Urinary bladder (tissue), 4 donors: Measurements from ENCODE around the gene FTCD. TPM values are rescaled to one million over a fixed set of nuclear protein-coding genes. Genes with fewer than 3 reads are reported as not detected.
"Not testable (repeated sequence)": the region's sequence is repeated elsewhere in the genome, so short reads cannot be mapped to it uniquely, and the experiment has no call there.

Experiments used
- DNase-seq: peaks from one replicate; pipeline ENCODE4 v3.0.0-alpha.2; 2015; ENCODE audit errors: extremely low spot score
- H3K27ac ChIP-seq: one replicate; pipeline ENCODE4 v1.5.1; 2013; ENCODE audit warnings: low read depth, mild to moderate bottlenecking, moderate library complexity
- H3K36me3 ChIP-seq: one replicate; pipeline ENCODE4 v1.6.1; 2013; ENCODE audit warnings: mild to moderate bottlenecking, moderate library complexity; ENCODE audit not compliant: insufficient read depth
- H3K4me1 ChIP-seq: one replicate; pipeline ENCODE4 v1.6.1; 2013; ENCODE audit warnings: mild to moderate bottlenecking, moderate library complexity; ENCODE audit not compliant: insufficient read depth
- H3K4me3 ChIP-seq: one replicate; pipeline ENCODE4 v1.5.1; 2013; ENCODE audit warnings: low read depth, low read length
- WGBS: extraction: QIAGEN DNeasy Blood & Tissue Kit; methylation state at CpG from one replicate; pipeline ENCODE4 v1.1.7; 2013; 5-methylcytosine and 5-hydroxymethylcytosine counted together
- polyA plus RNA-seq: library from polyadenylated mRNA; stranded (reverse); fragments of 200-250 nt; gene quantifications from one replicate; pipeline ENCODE4 v1.2.3, GENCODE V29; 2013
- total RNA-seq: library from RNA; depleted of rRNA; stranded (reverse); fragments of >200 nt; gene quantifications from one replicate; pipeline ENCODE4 v1.2.3, GENCODE V29; 2014
- donor health status: healthy with polysubstance abuse.
- donor health status: healthy.

FTCD gene
- total RNA-seq, result 0.48 TPM
- polyA plus RNA-seq, result 0.75 TPM

DNA sequence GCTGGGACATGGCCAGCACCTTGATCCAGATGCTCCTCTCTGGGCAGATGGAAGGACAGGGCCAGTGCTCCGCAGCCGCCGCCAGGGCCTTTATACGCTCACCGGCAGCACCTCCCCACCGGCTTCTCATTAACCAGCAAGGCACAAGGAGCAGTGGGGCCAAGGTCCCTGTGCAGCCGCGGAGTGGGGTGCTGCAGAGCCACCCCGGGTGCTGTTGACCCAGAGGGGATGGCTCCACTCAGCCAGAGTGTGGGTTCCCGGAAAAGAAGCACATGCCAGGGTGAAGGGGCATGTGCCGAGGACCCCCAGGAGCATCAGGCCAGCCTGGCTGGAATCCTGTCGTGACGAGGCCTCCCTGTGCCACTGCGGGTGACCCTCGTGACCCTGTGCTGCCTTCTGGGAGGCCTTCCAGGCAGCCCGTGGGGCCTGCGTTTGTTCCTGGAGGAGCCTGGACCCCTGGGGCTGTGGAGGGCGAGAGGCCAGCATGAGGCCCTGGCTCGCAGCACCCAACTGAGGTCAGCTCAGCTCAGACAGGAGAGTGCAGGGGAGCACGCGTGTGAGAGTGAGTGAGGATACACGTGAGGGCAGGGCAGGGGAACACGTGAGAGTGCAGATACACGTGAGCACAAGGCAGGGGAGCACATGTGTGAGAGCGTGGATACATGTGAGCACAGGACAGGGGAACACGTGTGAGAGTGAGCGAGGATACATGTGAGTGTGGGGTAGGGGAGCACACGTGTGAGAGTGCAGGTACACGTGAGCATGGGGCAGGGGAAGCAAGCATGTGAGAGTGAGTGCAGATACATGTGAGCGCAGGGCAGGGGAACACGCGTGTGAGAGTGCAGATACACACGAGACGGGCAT is at the start of gene FTCD:
Gene FTCD, minus strand, starts transcription at position 66 of the 864 bp plus-strand sequence. Its CDS starts 56 bp downstream, at position 10.
- no peak within 1 kb of the TSS for H3K27ac ChIP-seq
- 87% methylated on average over 34 of the region's 34 CpGs for WGBS
- no peak for DNase-seq
- H3K4me3 ChIP-seq, result no peak within 1 kb of the TSS
- no peaks in the 10 kb centered on the region for H3K4me1 ChIP-seq
- H3K36me3 ChIP-seq, result no peaks in the 10 kb centered on the region

- H3K4me3 ChIP-seq, result no peak overlapping the region
- no peak for DNase-seq
- H3K36me3 ChIP-seq, result peaks cover 2% of the 10 kb centered on the region
- no peak overlapping the region for H3K27ac ChIP-seq
- whole genome bisulfite sequencing, result 91% methylated on average over 18 of the region's 18 CpGs
- no peaks in the 10 kb centered on the region for H3K4me1 ChIP-seq
Observed at GRCh38 chr21:46205166-46205565, 49.8 kb upstream of the FTCD start.

GRCh38 chr21:46203203-46203600 is 47.8 kb upstream of the FTCD start:
- Histone ChIP-seq H3K4me1 (no peaks in the 10 kb centered on the region), H3K36me3 (peaks cover 2% of the 10 kb centered on the region), H3K4me3 (no peak overlapping the region), H3K27ac (no peak overlapping the region)
- WGBS, result 97% methylated on average over 8 of the region's 8 CpGs
- DNase-seq, result no peak

DNA sequence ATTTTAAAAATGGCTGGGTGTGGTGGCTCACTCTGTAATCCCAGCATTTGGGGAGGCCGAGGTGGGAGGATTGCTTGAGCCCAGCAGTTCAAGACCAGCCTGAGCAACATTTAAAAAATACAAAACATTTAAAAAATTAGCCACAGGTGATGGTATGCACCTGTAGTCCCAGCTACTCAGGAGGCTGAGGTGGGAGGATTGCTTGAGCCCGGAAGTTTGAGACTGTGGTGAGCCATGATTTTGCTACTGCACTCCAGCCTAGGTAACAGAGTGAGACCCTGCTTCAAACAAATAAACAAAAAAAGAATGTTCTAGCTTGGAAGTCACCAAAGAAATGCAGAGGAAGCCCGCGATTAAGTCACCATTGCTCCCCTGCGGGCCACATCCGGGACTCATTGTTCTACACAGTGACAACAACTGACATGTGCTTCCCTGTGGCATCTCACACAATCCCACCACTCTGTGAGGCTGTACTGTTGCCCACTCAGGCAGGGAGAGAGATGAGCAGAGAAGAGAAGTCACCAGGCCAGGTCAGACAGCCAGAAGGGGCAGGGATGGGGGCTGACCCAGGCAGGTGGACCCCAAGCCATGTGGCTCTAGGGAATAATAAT is 47.3 kb upstream of the FTCD start:
- H3K4me3 ChIP-seq, result no peak overlapping the region
- no peaks in the 10 kb centered on the region for H3K4me1 ChIP-seq
- peaks cover 2% of the 10 kb centered on the region for H3K36me3 ChIP-seq
- H3K27ac ChIP-seq, result no peak overlapping the region
- DNase-seq, result no peak
- WGBS, result 91% methylated on average over 6 of the region's 6 CpGs

DNA sequence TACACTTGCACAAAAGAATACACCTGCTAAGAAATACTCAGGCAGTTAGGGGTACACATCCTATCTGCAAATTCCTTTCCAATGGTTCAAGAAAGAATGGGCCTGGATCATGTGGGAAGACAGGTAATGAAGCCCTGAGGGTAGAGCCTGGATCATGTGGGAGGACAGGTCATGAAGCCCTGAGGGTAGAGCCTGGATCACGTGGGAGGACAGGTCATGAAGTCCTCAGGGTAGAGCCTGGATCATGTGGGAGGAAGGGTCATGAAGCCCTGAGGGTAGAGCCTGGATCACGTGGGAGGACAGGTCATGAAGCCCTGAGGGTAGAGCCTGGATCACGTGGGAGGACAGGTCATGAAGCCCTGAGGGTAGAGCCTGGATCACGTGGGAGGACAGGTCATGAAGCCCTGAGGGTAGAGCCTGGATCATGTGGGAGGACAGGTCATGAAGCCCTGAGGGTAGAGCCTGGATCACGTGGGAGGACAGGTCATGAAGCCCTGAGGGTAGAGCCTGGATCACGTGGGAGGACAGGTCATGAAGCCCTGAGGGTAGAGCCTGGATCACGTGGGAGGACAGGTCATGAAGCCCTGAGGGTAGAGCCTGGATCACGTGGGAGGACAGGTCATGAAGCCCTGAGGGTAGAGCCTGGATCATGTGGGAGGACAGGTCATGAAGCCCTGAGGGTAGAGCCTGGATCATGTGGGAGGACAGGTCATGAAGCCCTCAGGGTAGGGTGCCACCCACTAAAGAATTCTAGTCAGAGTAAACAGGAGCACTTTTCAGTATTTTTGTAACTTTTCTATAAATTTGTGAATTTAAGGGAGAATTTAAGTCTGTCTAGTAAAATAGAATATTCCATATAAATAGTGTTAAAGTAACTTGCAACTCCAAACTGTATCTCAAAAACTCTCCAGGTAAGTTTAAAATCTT is 45.8 kb upstream of the FTCD start:
- 98% methylated on average over 4 of the region's 8 CpGs for WGBS
- not testable (repeated sequence) for H3K4me3 ChIP-seq, H3K27ac ChIP-seq, H3K36me3 ChIP-seq, H3K4me1 ChIP-seq, DNase-seq

DNA sequence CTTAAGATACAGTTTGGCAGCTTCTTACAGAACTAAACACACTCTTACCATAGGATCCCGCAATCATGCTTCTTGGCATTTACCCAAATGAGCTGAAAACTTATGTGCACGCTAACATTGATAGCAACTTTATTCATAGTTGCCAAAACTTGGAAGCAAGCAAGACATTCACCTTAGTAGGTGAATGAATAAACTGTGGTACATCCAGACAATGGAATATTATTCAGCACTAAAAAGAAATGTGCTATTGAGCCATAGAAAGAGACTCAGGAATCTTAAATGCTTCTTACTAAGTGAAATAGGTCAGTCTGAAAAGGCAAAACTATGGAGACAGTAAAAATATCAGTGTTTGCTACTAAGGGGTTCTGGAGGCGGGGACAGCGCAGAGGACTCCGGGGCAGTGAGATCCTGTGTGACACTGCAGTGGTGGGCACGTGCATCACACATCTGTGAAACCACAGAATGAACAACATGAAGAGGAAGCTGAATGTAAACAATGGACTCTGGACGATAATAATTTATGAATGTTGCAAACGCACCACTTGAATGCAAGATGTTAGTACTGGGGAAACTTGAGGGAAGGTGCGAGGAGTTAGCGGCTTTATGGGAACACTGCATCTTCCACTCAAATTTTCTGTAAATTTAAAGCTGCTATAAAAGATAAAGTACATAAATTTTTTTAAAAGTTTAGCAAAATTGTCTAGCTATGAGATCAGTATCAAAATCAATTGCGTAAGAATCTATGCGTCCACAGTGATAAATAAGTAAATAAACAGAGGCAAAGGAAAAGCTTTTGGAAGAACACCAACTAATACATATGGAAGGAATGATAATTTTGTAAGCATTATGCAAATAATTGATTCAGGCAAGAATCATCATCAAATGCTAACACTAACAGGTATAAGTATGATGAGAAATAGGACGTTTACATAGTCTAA is 44.3 kb upstream of the FTCD start:
- H3K27ac ChIP-seq, result no peak overlapping the region
- WGBS, result 80% methylated on average over 13 of the region's 13 CpGs
- H3K36me3 ChIP-seq, result peaks cover 9% of the 10 kb centered on the region
- H3K4me3 ChIP-seq, result no peak overlapping the region
- H3K4me1 ChIP-seq, result no peaks in the 10 kb centered on the region
- DNase-seq, result no peak

DNA sequence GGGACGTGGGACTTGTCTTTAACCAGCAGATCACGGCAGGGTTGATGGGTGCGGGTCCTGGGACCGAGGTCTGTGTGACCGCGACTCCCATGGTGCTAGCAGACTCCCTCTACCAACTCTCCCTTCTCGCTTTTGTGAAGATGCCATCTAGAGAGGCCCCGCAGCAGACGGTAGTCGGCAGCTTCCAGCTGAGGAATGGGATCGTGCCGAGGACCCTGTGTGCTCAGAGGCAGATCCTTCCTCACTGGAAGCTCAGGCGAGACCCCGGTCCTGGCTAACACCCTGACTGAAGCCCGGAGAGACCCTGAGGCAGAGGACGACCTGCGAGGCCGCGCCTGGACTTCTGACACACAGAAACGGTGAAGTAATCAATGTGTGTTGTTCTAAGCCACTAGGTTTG is 41.4 kb upstream of the FTCD start:
- Histone ChIP-seq H3K4me1 (no peaks in the 10 kb centered on the region), H3K27ac (no peak overlapping the region), H3K36me3 (peaks cover 9% of the 10 kb centered on the region), H3K4me3 (no peak overlapping the region)
- no peak for DNase-seq
- WGBS, result 89% methylated on average over 20 of the region's 20 CpGs

DNA sequence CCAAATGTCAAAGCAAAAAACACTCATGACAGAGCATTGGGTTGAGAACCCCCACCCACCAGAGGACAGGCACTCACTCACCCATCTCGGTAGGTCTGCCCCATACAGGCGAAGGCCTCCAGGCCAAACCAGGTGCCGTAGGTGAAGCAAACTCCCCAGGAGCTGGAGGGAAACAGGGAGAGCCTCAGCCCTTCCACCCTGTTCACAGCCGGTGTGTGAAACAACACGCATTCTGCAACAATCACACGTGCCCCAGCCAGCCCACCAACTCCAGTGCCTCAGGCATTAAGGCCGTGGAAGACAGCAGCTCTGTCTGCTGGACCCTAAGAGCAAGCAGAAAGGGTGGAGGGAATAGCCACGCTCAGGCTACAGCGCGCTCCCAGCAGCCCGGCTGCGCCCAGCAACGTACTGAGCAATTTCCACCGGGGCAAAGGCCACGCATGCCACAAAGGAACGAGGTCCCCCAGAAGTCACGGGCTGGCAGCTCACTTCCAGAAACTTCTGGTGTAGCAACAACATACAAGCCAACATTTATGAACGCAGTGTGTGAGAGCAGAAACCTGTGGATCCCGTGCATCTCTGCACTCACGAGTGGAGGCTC is 40.3 kb upstream of the FTCD start:
- DNase-seq, result no peak
- no peak overlapping the region for H3K4me3 ChIP-seq
- H3K4me1 ChIP-seq, result no peaks in the 10 kb centered on the region
- WGBS, result 90% methylated on average over 20 of the region's 20 CpGs
- peaks cover 9% of the 10 kb centered on the region for H3K36me3 ChIP-seq
- H3K27ac ChIP-seq, result no peak overlapping the region

GRCh38 chr21:46194374-46195334 is 39.3 kb upstream of the FTCD start:
- Histone ChIP-seq H3K27ac (no peak overlapping the region), H3K4me1 (no peaks in the 10 kb centered on the region), H3K4me3 (no peak overlapping the region), H3K36me3 (peaks cover 8% of the 10 kb centered on the region)
- WGBS, result 88% methylated on average over 34 of the region's 34 CpGs
- DNase-seq, result no peak

DNA sequence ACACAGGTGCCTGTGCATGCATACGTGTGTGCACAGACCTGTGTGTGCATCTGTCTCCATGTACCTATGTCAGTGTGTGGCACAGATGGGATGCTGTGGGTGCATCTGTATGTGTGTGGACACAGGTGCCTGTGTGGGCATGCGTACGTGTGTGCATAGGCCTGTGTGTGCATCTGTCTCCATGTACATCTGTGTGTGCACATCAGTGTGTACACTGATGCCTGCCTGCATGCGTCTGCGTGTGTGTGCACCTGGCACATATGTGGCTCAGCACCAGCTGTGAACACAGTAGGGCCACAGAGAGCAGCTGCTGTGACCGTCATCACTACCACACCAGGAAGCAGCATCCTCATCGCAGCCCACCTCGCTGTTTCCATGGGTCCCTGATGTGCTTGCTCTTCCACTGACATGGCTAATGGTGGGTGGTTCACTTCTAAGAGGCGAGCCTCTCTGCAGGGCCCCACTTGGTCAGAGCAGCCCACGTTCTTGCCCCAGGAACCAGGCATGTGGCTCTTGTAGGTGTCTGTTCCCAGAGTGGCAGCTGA is 38.5 kb upstream of the FTCD start:
- Histone ChIP-seq H3K4me3 (no peak overlapping the region), H3K4me1 (no peaks in the 10 kb centered on the region), H3K36me3 (peaks cover 7% of the 10 kb centered on the region), H3K27ac (no peak overlapping the region)
- no peak for DNase-seq
- 95% methylated on average over 10 of the region's 10 CpGs for WGBS

DNA sequence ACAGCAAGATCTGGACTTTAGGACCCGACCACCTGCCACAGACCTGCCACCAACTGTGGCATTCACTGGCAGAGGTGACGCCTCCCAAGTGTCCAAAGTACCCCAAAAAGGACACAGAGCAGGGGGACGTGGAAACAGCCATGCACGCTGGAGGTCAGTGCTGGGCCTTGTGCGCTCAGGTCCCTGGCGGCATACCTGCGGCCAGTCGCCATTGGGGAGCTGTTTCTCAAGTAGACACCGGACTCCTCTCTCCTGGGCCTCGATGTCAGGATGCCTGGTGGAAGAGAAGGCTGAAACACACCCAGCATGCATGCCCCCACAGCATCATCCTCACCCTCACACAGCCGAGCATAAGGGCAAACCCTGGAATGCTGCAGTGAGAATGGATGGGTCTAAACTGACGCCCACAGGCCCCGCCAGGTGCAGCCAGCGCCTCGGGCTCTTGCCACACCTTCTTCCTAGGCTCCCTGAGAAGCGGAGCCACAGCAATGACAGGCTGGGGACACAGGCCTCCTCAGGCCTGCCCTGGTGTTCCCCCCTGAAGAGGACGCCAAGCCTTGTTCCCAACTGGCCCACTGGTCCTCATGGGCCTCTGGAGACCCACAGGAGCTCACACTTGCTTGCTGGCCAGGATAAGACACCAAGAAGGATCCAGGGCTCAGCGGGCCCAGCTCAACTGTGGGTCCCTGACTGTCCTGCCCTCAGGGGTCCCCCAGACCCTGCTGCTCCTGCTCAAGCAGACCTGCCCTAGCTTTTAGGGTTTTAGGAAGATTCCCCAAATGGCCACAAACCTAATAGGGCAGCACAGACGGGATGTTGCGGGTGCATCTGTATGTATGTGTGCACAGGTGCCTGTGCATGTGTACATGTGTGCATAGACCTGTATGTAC is 36.6 kb upstream of the FTCD start:
- Histone ChIP-seq H3K4me3 (no peak overlapping the region), H3K4me1 (no peaks in the 10 kb centered on the region), H3K36me3 (peaks cover 7% of the 10 kb centered on the region), H3K27ac (no peak overlapping the region)
- no peak for DNase-seq
- WGBS, result 94% methylated on average over 20 of the region's 20 CpGs
